ENCODE results near the gene AUTS2.

DNA sequence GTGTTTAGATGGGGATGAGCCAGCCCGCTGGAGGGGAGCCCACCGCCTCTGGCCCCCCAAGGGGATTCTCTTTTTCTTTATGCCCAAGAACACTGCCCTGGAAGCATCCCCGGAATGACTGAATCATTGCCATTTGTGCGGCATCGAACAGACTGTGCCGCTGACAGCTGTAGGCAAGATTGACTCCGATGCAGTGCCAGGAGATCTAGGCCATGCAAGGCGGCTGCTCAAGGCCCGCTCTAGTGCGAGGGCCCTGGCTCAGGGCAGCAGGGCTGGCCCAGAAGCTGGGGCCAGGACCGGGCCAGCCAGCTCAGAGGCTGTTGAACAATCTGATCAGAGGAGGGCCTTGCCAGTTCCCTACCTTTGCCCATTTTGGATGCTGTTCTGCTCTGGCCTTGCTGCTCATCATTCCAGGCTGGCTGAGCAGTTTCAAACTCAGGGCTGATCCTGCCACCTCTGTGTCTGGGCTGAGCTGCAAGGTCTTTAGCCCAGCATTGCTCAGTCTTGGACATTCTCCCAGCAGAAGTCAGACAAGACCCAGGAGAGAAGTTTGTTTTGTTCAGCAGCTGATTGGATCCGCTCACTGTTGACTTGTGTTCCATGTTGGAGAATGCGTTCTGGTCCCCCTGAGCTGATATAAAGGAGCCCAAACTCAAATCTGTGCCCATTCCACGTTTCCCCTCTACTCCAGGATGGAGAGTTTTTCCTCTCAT, 1048.4 kb downstream of the AUTS2 start:
- TF ChIP-seq GATA3 (IDR thresholded peaks at IDR 0.05; ENCODE audit: low read depth, low read length) (no peak), GATA2 (IDR thresholded peaks at IDR 0.05; ENCODE audit: low read depth, low read length) (no peak)
